GM12891 (cell line): ENCODE results near the gene PTPRS. TPM values are rescaled to one million over a fixed set of nuclear protein-coding genes. Genes with fewer than 3 reads are reported as not detected.
"Not testable (repeated sequence)": the region's sequence is repeated elsewhere in the genome, so short reads cannot be mapped to it uniquely, and the experiment has no call there.

Experiments
- DNase-seq: peaks from one replicate; pipeline ENCODE4 v3.0.0; 2011; ENCODE audit warnings: low spot score; ENCODE audit not compliant: insufficient read length
- FAIRE-seq: peaks from 2 replicates; lab custom pipeline; 2011; peaks lifted over from hg19 to GRCh38; lab: Jason Lieb, UNC
- PAX5 ChIP-seq: IDR thresholded peaks from 2 replicates; pipeline ENCODE4 v1.6.1; 2011; ENCODE audit warnings: low read length, moderate library complexity, mild to moderate bottlenecking; ENCODE audit not compliant: insufficient read depth, severe bottlenecking
- POLR2A ChIP-seq: IDR thresholded peaks from 2 replicates; pipeline ENCODE4 v1.6.1; 2011; ENCODE audit warnings: low read depth, low read length, control low read depth
- POLR2AphosphoS5 ChIP-seq: IDR thresholded peaks from 2 replicates; pipeline ENCODE4 v1.6.1; 2011; ENCODE audit warnings: low read depth, low read length, control low read depth
- POU2F2 ChIP-seq: IDR thresholded peaks from 2 replicates; pipeline ENCODE4 v1.6.1; 2011; ENCODE audit warnings: low read depth, mild to moderate bottlenecking, control low read depth, low read length, moderate library complexity
- SPI1 ChIP-seq: IDR thresholded peaks from 2 replicates; pipeline ENCODE4 v1.6.1; 2011; ENCODE audit warnings: low read depth, low read length, control low read depth
- TAF1 ChIP-seq: IDR thresholded peaks from 2 replicates; pipeline ENCODE4 v1.6.1; 2011; ENCODE audit warnings: low read depth, low read length, control low read depth
- polyA plus RNA-seq: library from polyadenylated mRNA; unstranded; fragments of >200 nt; gene quantifications from one replicate; pipeline ENCODE4 v1.2.1, GENCODE V29; 2012; ENCODE audit warnings: low read depth, missing spikeins, inconsistent platforms; ENCODE audit not compliant: missing spikeins

PTPRS gene
- polyA plus RNA-seq, result 7.4 TPM

- DNase-seq (peak; percentile 86), FAIRE-seq (peak; percentile 78)
- TF ChIP-seq SPI1, result no peak
- TF ChIP-seq PAX5, result no peak
- no peak for TF ChIP-seq POU2F2
- TF ChIP-seq POLR2AphosphoS5, result no peak
- no peak for TF ChIP-seq TAF1
- no peak for TF ChIP-seq POLR2A
These were observed at the start of gene PTPRS for GRCh38 chr19:5340637-5341447. Gene PTPRS (minus strand): TSS chr19:5340812. CDS start chr19:5286140, 54,672 bp downstream.

GRCh38 chr19:5389353-5389752 is 48.7 kb upstream of the PTPRS start:
- TF ChIP-seq SPI1, result no peak
- no peak for TF ChIP-seq POLR2AphosphoS5
- TF ChIP-seq POU2F2, result no peak
- no peak for TF ChIP-seq PAX5
- TF ChIP-seq TAF1, result no peak
- TF ChIP-seq POLR2A, result no peak
- FAIRE-seq, result no peak
- DNase-seq, result no peak

- no peak for DNase-seq
- FAIRE-seq, result no peak
- TF ChIP-seq POLR2A (no peak), POU2F2 (no peak), PAX5 (no peak), SPI1 (no peak), POLR2AphosphoS5 (no peak), TAF1 (no peak)
These were observed 46.9 kb upstream of the PTPRS start for GRCh38 chr19:5387472-5387871.

GRCh38 chr19:5386841-5387240 is 46.2 kb upstream of the PTPRS start:
- TF ChIP-seq TAF1, result no peak
- TF ChIP-seq POLR2A, result no peak
- no peak for TF ChIP-seq PAX5
- TF ChIP-seq POU2F2, result no peak
- no peak for TF ChIP-seq SPI1
- no peak for TF ChIP-seq POLR2AphosphoS5
- no peak for FAIRE-seq
- DNase-seq, result no peak

- FAIRE-seq, DNase-seq: not testable (repeated sequence)
These were observed 40.6 kb upstream of the PTPRS start for GRCh38 chr19:5381197-5381596.

GRCh38 chr19:5380215-5380919 is 39.8 kb upstream of the PTPRS start:
- TF ChIP-seq POU2F2, result no peak
- no peak for TF ChIP-seq POLR2A
- no peak for TF ChIP-seq POLR2AphosphoS5
- TF ChIP-seq PAX5, result no peak
- TF ChIP-seq TAF1, result no peak
- TF ChIP-seq SPI1, result no peak
- DNase-seq (no peak), FAIRE-seq (no peak)

GRCh38 chr19:5376928-5377327 is 36.3 kb upstream of the PTPRS start:
- TF ChIP-seq POU2F2 (no peak), POLR2A (no peak), TAF1 (no peak), POLR2AphosphoS5 (no peak), SPI1 (no peak)
- FAIRE-seq, result no peak
- DNase-seq, result no peak

GRCh38 chr19:5372572-5373200 is 32.1 kb upstream of the PTPRS start:
- DNase-seq (no peak), FAIRE-seq (peak; percentile 45)
- TF ChIP-seq PAX5 (no peak), POLR2AphosphoS5 (no peak), POU2F2 (no peak), TAF1 (no peak), POLR2A (no peak), SPI1 (no peak)

- FAIRE-seq, result peak; percentile 81
- peak; percentile 52 for DNase-seq
- TF ChIP-seq POU2F2 (no peak), POLR2A (no peak), POLR2AphosphoS5 (no peak), PAX5 (no peak), TAF1 (no peak), SPI1 (no peak)
These were observed 29.4 kb upstream of the PTPRS start for GRCh38 chr19:5369962-5370367.
